Hepatocyte (in vitro differentiated cells): Measurements from ENCODE around the gene ANO2. TPM values are rescaled to one million over a fixed set of nuclear protein-coding genes. Genes with fewer than 3 reads are reported as not detected.

Experiments
- DNase-seq: peaks from one replicate; pipeline ENCODE4 v3.0.0-alpha.2; 2016; ENCODE audit warnings: low spot score
- H2AFZ ChIP-seq: fragments of 200-600 bp; sonication (generic); 2 replicates; pipeline ENCODE4 v1.6.0; 2016; ENCODE audit warnings: antibody characterized with exemption, mild to moderate bottlenecking
- H3K27ac ChIP-seq: fragments of 200-600 bp; sonication (generic); 2 replicates; pipeline ENCODE4 v1.5.1; 2016; ENCODE audit warnings: mild to moderate bottlenecking
- H3K27me3 ChIP-seq: fragments of 200-600 bp; sonication (generic); 2 replicates; pipeline ENCODE4 v1.6.1; 2016
- H3K36me3 ChIP-seq: fragments of 200-600 bp; sonication (generic); replicated peaks from 2 replicates; pipeline ENCODE4 v1.5.1; 2016; ENCODE audit warnings: low read depth; ENCODE audit not compliant: insufficient read depth
- H3K4me1 ChIP-seq: fragments of 200-600 bp; sonication (generic); 2 replicates; pipeline ENCODE4 v1.5.1; 2016; ENCODE audit warnings: mild to moderate bottlenecking, moderate library complexity; ENCODE audit not compliant: insufficient read depth
- H3K4me2 ChIP-seq: fragments of 200-600 bp; sonication (generic); 2 replicates; pipeline ENCODE4 v1.6.0; 2016
- H3K4me3 ChIP-seq: fragments of 200-600 bp; sonication (generic); 2 replicates; pipeline ENCODE4 v1.5.1; 2016; ENCODE audit warnings: mild to moderate bottlenecking
- H3K79me2 ChIP-seq: fragments of 200-600 bp; sonication (generic); 2 replicates; pipeline ENCODE4 v1.6.0; 2017; ENCODE audit warnings: mild to moderate bottlenecking
- H3K9me2 ChIP-seq: fragments of 200-600 bp; sonication (generic); replicated peaks from 2 replicates; pipeline ENCODE4 v1.6.0; 2017; ENCODE audit warnings: mild to moderate bottlenecking; ENCODE audit not compliant: insufficient read depth
- H3K9me3 ChIP-seq: fragments of 200-600 bp; sonication (generic); 2 replicates; pipeline ENCODE4 v1.5.1; 2016; ENCODE audit warnings: low read depth, mild to moderate bottlenecking
- H4K20me1 ChIP-seq: fragments of 200-600 bp; sonication (generic); 2 replicates; pipeline ENCODE4 v1.6.0; 2016; ENCODE audit warnings: mild to moderate bottlenecking; ENCODE audit not compliant: insufficient read depth, poor library complexity, severe bottlenecking
- CTCF ChIP-seq: fragments of 200-600 bp; sonication (generic); IDR thresholded peaks from 2 replicates; pipeline ENCODE4 v1.5.1; 2016; ENCODE audit warnings: antibody characterized with exemption, mild to moderate bottlenecking; ENCODE audit not compliant: poor library complexity
- EZH2 ChIP-seq: fragments of 200-600 bp; sonication (generic); IDR thresholded peaks from 2 replicates; pipeline ENCODE4 v1.6.1; 2016; ENCODE audit warnings: antibody characterized with exemption, mild to moderate bottlenecking, borderline replicate concordance
- EZH2phosphoT487 ChIP-seq: fragments of 200-600 bp; sonication (generic); IDR thresholded peaks from one replicate; pipeline ENCODE4 v1.6.1; 2018; ENCODE audit warnings: antibody characterized with exemption, mild to moderate bottlenecking, low read depth, moderate library complexity; ENCODE audit not compliant: unreplicated experiment, severe bottlenecking
- WGBS: methylation state at CpG from one replicate; pipeline ENCODE4 v1.1.6; 2016; ENCODE audit warnings: low lambda C conversion rate; ENCODE audit errors: missing lambda C conversion rate; 5-methylcytosine and 5-hydroxymethylcytosine counted together
- polyA plus RNA-seq: library from polyadenylated mRNA; unstranded; fragments of >200 nt; fragmentation: Nextera tagmentation; extraction: Ambion mirVana; gene quantifications from 2 replicates; pipeline ENCODE4 v1.2.1, GENCODE V29; 2016
- total RNA-seq: library from RNA; depleted of rRNA; stranded (reverse); fragments of >200 nt; gene quantifications from 2 replicates; pipeline ENCODE4 v1.2.3, GENCODE V29; 2014

ANO2 gene
- total and polyA plus RNA-seq, 2 experiments from 2014 or later, result 1.0 to 1.9 TPM

GRCh38 chr12:5615760-5616159 lies 329.3 kb downstream of the ANO2 start:
- no peaks in the 10 kb centered on the region for H3K36me3 ChIP-seq
- no peaks in the 10 kb centered on the region for H4K20me1 ChIP-seq
- H3K27me3 ChIP-seq, result no peaks in the 10 kb centered on the region
- no peaks in the 10 kb centered on the region for H3K79me2 ChIP-seq
- no peaks in the 10 kb centered on the region for H3K9me2 ChIP-seq
- no peak overlapping the region for H3K4me3 ChIP-seq
- no peaks in the 10 kb centered on the region for H3K4me1 ChIP-seq
- no peaks in the 10 kb centered on the region for H3K9me3 ChIP-seq
- DNase-seq, result no peak
- 95% methylated on average over 1 of the region's 1 CpG for WGBS
- TF ChIP-seq CTCF, result no peak
- TF ChIP-seq EZH2phosphoT487, result no peak
- TF ChIP-seq EZH2, result no peak
- H3K4me2 ChIP-seq, result no peak overlapping the region
- no peak overlapping the region for H3K27ac ChIP-seq
- no peak overlapping the region for H2AFZ ChIP-seq

- 89% methylated on average over 1 of the region's 1 CpG for WGBS
- Histone ChIP-seq H3K79me2 (no peaks in the 10 kb centered on the region), H3K27ac (no peak overlapping the region), H4K20me1 (no peaks in the 10 kb centered on the region), H3K9me2 (no peaks in the 10 kb centered on the region), H3K36me3 (no peaks in the 10 kb centered on the region), H3K27me3 (no peaks in the 10 kb centered on the region), H3K4me1 (no peaks in the 10 kb centered on the region), H3K4me3 (no peak overlapping the region), H3K9me3 (no peaks in the 10 kb centered on the region), H2AFZ (no peak overlapping the region), H3K4me2 (no peak overlapping the region)
- TF ChIP-seq CTCF, result no peak
- TF ChIP-seq EZH2, result no peak
- no peak for TF ChIP-seq EZH2phosphoT487
- no peak for DNase-seq
Observed at GRCh38 chr12:5614256-5614655, 330.8 kb downstream of the ANO2 start.

DNA sequence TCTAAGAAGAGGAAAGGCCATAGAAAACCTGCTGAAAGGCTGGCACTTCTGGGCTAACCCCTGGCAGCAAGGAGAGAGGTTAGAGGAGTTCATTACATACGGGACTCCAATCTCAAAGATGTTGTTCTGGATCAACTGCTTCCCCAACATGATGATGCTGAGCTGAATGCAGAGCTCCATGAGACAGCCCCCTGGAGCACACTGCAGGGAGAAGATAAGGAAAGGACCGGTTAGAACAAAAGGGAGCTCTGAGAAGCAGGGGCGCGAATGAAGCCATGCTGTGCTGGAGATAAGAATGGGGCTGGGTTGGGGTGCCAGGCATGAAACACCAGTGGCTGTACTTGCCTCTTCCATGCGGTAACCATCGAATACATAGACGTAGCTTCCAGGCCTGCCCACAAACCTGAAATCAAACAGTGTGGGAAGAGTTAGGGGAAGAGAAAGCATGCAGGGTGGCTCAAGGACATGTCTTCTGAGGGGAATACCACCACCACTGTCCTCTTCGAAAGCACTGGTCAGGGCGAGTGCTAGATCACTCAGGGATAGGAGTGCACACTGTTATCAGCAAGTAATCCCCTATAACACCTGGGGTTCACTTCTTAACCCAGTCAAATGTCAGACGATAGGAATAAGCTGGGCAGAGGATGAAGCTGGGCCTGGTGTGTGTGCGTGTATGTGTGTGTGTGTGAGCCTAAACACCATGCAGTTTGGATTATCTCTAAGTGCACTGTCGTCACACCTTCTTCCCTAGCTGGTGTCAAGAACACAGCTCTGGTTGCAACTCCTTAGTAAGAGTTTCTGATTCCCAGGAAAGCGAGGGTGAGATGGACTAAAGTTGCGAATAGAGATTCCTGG lies 332.3 kb downstream of the ANO2 start:
- Histone ChIP-seq H3K9me3 (no peaks in the 10 kb centered on the region), H3K27me3 (no peaks in the 10 kb centered on the region), H3K27ac (no peak overlapping the region), H3K4me1 (no peaks in the 10 kb centered on the region), H3K79me2 (no peaks in the 10 kb centered on the region), H2AFZ (no peak overlapping the region), H3K9me2 (no peaks in the 10 kb centered on the region), H3K4me3 (no peak overlapping the region), H3K36me3 (no peaks in the 10 kb centered on the region), H3K4me2 (no peak overlapping the region), H4K20me1 (no peaks in the 10 kb centered on the region)
- TF ChIP-seq CTCF, result no peak
- TF ChIP-seq EZH2phosphoT487, result no peak
- TF ChIP-seq EZH2, result no peak
- no peak for DNase-seq
- WGBS, result 88% methylated on average over 14 of the region's 14 CpGs
